ENCODE data around the gene CIROP.

CIROP gene

GRCh38 chr14:23051141-23052057, 53.4 kb downstream of the CIROP start:
- no peak for DNase-seq (ENCODE audit: low spot score)
